K562 (cell line): Measurements from ENCODE around the gene VARS1. TPM values are rescaled to one million over a fixed set of nuclear protein-coding genes. Genes with fewer than 3 reads are reported as not detected.
A peak's percentile ranks its signal among the peaks of the same experiment; 100 is the strongest.

ENCODE experiments used
- ATF7 ChIP-seq: fragments of 450-650 bp; IDR thresholded peaks from 2 replicates; pipeline ENCODE4 v1.7.1; 2014; ENCODE audit warnings: mild to moderate bottlenecking, moderate library complexity
- BACH1 ChIP-seq: fragments of 200-800 bp; sonication (Bioruptor generic); IDR thresholded peaks from 2 replicates; pipeline ENCODE4 v1.6.1; 2016; ENCODE audit warnings: missing genetic modification characterization, missing compliant biosample characterization
- BCL6 ChIP-seq: fragments of 250-450 bp; sonication (Bioruptor Pico); IDR thresholded peaks from 2 replicates; pipeline ENCODE4 v1.4.0; 2020
- CBFA2T3 ChIP-seq: fragments of 450-650 bp; IDR thresholded peaks from 2 replicates; pipeline ENCODE4 v1.6.1; 2017
- CC2D1A ChIP-seq: fragments of 450-650 bp; IDR thresholded peaks from 2 replicates; pipeline ENCODE4 v1.6.1; 2017; ENCODE audit warnings: mild to moderate bottlenecking
- FIP1L1 ChIP-seq: fragments of 200-400 bp; formaldehyde crosslinking; IDR thresholded peaks from 2 replicates; pipeline ENCODE4 v1.6.1; 2018; ENCODE audit warnings: mild to moderate bottlenecking, low read depth, low read length; ENCODE audit not compliant: poor library complexity, severe bottlenecking
- FOXK2 ChIP-seq, 2 experiments: fragments of 450-650 bp; IDR thresholded peaks in 1 of 2; conservative IDR thresholded peaks in 1 of 2; 2 replicates each; pipeline ENCODE4 v1.6.1; 2016; ENCODE audit warnings: low read depth in 2 of 2, mild to moderate bottlenecking in 1 of 2
- MAFG ChIP-seq: fragments of 450-650 bp; conservative IDR thresholded peaks from 2 replicates; pipeline ENCODE4 v1.6.1; 2016; ENCODE audit warnings: missing genetic modification characterization, missing compliant biosample characterization
- POLR2AphosphoS2 ChIP-seq: IDR thresholded peaks from 2 replicates; pipeline ENCODE4 v1.6.1; 2012; ENCODE audit warnings: low read length, improper control_type of control experiment
- POLR2H ChIP-seq: IDR thresholded peaks from 2 replicates; pipeline ENCODE4 v1.6.1; 2016; ENCODE audit warnings: missing genetic modification characterization, low read depth, mild to moderate bottlenecking, control low read depth, missing compliant biosample characterization, moderate library complexity
- PRMT5 ChIP-seq: sonication (generic); formaldehyde crosslinking; IDR thresholded peaks from 2 replicates; pipeline ENCODE4 v1.5.0; 2020; ENCODE audit warnings: missing genetic modification reagents
- PTBP1 ChIP-seq: fragments of 200-400 bp; formaldehyde crosslinking; IDR thresholded peaks from 2 replicates; pipeline ENCODE4 v1.6.1; 2017; ENCODE audit warnings: low read depth, low read length
- RBM34 ChIP-seq: fragments of 200-400 bp; formaldehyde crosslinking; IDR thresholded peaks from 2 replicates; pipeline ENCODE4 v1.6.1; 2018; ENCODE audit warnings: low read length, borderline replicate concordance; ENCODE audit not compliant: insufficient read depth
- SETDB1 ChIP-seq: IDR thresholded peaks from one replicate; pipeline ENCODE4 v1.6.1; 2012; ENCODE audit warnings: low read length, control low read depth, inconsistent platforms
- SIX5 ChIP-seq, 2 experiments: IDR thresholded peaks; 2 replicates each; pipeline ENCODE4 v1.6.1; 2011; ENCODE audit warnings: low read length in 2 of 2, borderline replicate concordance in 1 of 2, low read depth in 1 of 2, mild to moderate bottlenecking in 1 of 2, moderate library complexity in 1 of 2; ENCODE audit not compliant: insufficient read depth in 1 of 2
- TEAD2 ChIP-seq: fragments of 450-650 bp; IDR thresholded peaks from 2 replicates; pipeline ENCODE4 v1.6.1; 2016; ENCODE audit warnings: missing genetic modification characterization, control low read depth, missing compliant biosample characterization
- ZNF175 ChIP-seq: fragments of 200-800 bp; sonication (Bioruptor generic); IDR thresholded peaks from 2 replicates; pipeline ENCODE4 v1.6.1; 2016; ENCODE audit warnings: low read depth, mild to moderate bottlenecking, missing genetic modification characterization, missing compliant biosample characterization
- ZNF644 ChIP-seq: fragments of 200-800 bp; sonication (Bioruptor generic); IDR thresholded peaks from 2 replicates; pipeline ENCODE4 v1.6.1; 2016; ENCODE audit warnings: low read depth, missing genetic modification characterization, missing compliant biosample characterization
- polyA plus RNA-seq, 8 experiments: library from polyadenylated mRNA; depleted of rRNA in 4 of 8; stranded (reverse) in 5 of 8; unstranded in 3 of 8; fragments of >200 nt; fragmentation: Nextera tagmentation in 2 of 8; fragmentation: Illumina TruSeq in 1 of 8; extraction: Ambion mirVana in 2 of 8; extraction: Trizol in 1 of 8; gene quantifications; 2 replicates each; pipeline versions ENCODE4 v1.2.1 to v1.2.3, GENCODE V29; 2011 to 2014; ENCODE audit warnings: inconsistent platforms in 1 of 8, missing spikeins in 1 of 8
- total RNA-seq, 7 experiments: library from RNA; depleted of rRNA in 6 of 7; stranded (reverse); fragments of >200 nt in 6 of 7; fragmentation: Illumina TruSeq in 2 of 7; extraction: Trizol in 2 of 7; gene quantifications; 2 replicates each; pipeline versions ENCODE4 v1.2.1 to v1.2.3, GENCODE V29; 2011 to 2021; ENCODE audit warnings: low replicate concordance in 1 of 7
- TF ChIP-seq, protein P1 (sequence below): fragments of 250-450 bp; sonication (Bioruptor Pico); IDR thresholded peaks from 2 replicates; pipeline ENCODE4 v1.4.0; 2020
- TF ChIP-seq, protein P2 (sequence below): sonication (generic); formaldehyde crosslinking; IDR thresholded peaks from 2 replicates; pipeline ENCODE4 v1.8.0; 2022; ENCODE audit warnings: missing genetic modification reagents, mild to moderate bottlenecking, borderline replicate concordance
- TF ChIP-seq, protein P3 (sequence below): IDR thresholded peaks from 2 replicates; pipeline ENCODE4 v1.6.1; 2014; ENCODE audit warnings: antibody characterized with exemption
- TF ChIP-seq, protein P4 (sequence below): fragments of 250-450 bp; sonication (Bioruptor Pico); IDR thresholded peaks from 2 replicates; pipeline ENCODE4 v1.5.0; 2020; ENCODE audit warnings: mild to moderate bottlenecking
- TF ChIP-seq, protein P5 (sequence below): sonication (generic); IDR thresholded peaks from 2 replicates; pipeline ENCODE4 v1.6.1; 2016

Gene VARS1
- total and polyA plus RNA-seq, 9 of the 15 experiments (the other 6 are each of a cell fraction or from before 2014, with no cell fraction given): 2.9 to 488 (median 130) TPM

DNA sequence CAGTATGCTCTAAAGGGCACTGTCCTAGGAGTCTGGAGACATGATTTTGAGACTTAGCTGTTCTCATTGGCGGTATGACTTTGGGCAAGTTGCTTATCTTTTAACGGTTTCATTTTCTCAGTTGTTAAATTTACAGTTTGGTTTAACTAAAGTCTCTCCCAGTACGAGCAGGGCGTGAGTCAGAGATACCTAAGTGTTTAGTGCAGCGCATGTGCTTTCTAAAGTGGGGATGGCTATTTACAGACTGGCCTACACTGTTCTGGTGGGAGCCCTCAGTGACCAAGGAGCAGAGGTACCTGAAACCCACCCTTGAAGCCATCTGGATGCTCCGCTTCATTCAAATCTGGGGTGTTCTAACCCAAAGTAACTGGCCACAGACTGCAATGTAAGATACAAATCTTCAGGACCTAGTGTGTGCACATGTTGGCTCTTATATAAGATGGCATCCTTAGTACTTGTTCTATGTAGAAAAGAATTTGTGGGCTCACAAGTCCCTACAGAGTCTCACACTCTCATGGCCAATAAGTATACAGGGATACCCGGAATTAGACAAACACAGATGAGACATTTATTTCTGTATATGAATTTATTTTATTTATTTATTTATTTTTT is 45.0 kb downstream of the VARS1 start (continued):
- TF ChIP-seq FIP1L1: no peak
- TF ChIP-seq PRMT5 (CRISPR knock-in tag): no peak
- TF ChIP-seq ATF7: no peak
- no peak for TF ChIP-seq SETDB1
- TF ChIP-seq, protein P1, sequence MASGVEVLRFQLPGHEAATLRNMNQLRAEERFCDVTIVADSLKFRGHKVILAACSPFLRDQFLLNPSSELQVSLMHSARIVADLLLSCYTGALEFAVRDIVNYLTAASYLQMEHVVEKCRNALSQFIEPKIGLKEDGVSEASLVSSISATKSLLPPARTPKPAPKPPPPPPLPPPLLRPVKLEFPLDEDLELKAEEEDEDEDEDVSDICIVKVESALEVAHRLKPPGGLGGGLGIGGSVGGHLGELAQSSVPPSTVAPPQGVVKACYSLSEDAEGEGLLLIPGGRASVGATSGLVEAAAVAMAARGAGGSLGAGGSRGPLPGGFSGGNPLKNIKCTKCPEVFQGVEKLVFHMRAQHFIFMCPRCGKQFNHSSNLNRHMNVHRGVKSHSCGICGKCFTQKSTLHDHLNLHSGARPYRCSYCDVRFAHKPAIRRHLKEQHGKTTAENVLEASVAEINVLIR (CRISPR knock-in tag): no peak
- TF ChIP-seq, protein P2, sequence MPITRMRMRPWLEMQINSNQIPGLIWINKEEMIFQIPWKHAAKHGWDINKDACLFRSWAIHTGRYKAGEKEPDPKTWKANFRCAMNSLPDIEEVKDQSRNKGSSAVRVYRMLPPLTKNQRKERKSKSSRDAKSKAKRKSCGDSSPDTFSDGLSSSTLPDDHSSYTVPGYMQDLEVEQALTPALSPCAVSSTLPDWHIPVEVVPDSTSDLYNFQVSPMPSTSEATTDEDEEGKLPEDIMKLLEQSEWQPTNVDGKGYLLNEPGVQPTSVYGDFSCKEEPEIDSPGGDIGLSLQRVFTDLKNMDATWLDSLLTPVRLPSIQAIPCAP (CRISPR knock-in tag): no peak
- no peak for TF ChIP-seq CBFA2T3
- 0 out of 2 replicates have a peak, but pooled peaks have one; percentile 48 for TF ChIP-seq POLR2H (tag)
- TF ChIP-seq, protein P3, sequence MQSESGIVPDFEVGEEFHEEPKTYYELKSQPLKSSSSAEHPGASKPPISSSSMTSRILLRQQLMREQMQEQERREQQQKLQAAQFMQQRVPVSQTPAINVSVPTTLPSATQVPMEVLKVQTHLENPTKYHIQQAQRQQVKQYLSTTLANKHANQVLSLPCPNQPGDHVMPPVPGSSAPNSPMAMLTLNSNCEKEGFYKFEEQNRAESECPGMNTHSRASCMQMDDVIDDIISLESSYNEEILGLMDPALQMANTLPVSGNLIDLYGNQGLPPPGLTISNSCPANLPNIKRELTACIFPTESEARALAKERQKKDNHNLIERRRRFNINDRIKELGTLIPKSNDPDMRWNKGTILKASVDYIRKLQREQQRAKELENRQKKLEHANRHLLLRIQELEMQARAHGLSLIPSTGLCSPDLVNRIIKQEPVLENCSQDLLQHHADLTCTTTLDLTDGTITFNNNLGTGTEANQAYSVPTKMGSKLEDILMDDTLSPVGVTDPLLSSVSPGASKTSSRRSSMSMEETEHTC: no peak
- no peak for TF ChIP-seq BACH1 (tag)
- TF ChIP-seq BCL6: no peak
- TF ChIP-seq RBM34: no peak
- no peak for TF ChIP-seq ZNF644
- no peak for TF ChIP-seq PTBP1
- TF ChIP-seq MAFG (tag): no peak
- TF ChIP-seq TEAD2 (tag): no peak
- TF ChIP-seq POLR2AphosphoS2: no peak; the same call in 1 of the 2 replicates
- no peak for TF ChIP-seq SIX5 (IDR thresholded peaks at IDR 0.05; ENCODE audit: borderline replicate concordance in 1 of 2, insufficient read depth in 1 of 2, low read depth in 1 of 2, low read length in 2 of 2)
- TF ChIP-seq, protein P4, sequence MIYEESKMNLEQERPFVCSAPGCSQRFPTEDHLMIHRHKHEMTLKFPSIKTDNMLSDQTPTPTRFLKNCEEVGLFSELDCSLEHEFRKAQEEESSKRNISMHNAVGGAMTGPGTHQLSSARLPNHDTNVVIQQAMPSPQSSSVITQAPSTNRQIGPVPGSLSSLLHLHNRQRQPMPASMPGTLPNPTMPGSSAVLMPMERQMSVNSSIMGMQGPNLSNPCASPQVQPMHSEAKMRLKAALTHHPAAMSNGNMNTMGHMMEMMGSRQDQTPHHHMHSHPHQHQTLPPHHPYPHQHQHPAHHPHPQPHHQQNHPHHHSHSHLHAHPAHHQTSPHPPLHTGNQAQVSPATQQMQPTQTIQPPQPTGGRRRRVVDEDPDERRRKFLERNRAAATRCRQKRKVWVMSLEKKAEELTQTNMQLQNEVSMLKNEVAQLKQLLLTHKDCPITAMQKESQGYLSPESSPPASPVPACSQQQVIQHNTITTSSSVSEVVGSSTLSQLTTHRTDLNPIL (CRISPR knock-in tag): no peak
- TF ChIP-seq FOXK2 (conservative IDR thresholded peaks at IDR 0.05 in 1 of 2, IDR thresholded peaks at IDR 0.05 in 1 of 2; ENCODE audit: low read depth in 2 of 2): no peak
- TF ChIP-seq CC2D1A: no peak
- TF ChIP-seq ZNF175 (CRISPR knock-in tag): no peak
- TF ChIP-seq, protein P5, sequence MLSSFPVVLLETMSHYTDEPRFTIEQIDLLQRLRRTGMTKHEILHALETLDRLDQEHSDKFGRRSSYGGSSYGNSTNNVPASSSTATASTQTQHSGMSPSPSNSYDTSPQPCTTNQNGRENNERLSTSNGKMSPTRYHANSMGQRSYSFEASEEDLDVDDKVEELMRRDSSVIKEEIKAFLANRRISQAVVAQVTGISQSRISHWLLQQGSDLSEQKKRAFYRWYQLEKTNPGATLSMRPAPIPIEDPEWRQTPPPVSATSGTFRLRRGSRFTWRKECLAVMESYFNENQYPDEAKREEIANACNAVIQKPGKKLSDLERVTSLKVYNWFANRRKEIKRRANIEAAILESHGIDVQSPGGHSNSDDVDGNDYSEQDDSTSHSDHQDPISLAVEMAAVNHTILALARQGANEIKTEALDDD: peak; percentile 79
